ENCODE data around the gene LIN52.

DNA sequence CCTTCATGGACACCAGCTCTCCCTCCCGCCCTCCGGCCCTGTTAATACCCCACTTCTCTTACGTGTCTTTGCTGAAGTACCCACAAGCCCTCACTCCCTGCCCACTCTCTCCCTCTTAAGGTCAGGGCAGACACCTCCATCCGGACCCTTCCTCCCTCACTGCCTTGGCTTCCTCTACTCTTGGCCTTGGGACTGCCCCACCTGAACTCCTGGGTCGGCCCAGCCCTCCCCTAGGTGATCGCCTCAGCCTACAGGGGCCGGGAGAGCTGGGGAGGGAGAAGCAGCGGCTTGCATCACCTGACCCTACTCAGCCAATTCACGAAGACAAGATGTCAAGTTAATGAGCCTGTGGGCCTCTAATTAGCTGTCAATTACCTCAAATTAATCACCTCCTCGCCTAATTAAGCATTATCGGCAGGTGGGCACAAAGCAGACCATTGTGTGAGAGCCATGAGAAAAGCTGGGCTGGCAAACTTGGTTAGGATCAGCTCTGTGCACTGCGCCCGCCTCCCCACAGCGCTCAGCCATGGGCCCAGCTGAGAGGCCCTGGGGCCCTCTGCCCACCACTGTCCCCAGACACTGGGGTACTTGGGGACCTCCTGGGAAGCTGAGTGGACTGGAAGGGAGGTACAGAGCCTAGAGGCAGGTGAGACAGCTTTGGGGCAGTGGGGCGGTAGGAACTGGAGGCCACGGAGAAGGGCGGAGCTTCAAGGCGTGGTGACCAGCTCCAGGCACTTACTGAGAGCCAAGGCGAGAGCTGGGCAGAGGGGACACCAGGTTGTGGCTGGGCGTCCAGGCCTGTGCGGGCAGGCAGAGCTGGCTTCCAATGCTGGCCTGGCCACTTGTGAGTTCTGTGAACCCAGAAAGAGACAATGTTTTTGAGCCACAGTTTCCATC, 129.4 kb downstream of the LIN52 start:
- TF ChIP-seq, protein P1, sequence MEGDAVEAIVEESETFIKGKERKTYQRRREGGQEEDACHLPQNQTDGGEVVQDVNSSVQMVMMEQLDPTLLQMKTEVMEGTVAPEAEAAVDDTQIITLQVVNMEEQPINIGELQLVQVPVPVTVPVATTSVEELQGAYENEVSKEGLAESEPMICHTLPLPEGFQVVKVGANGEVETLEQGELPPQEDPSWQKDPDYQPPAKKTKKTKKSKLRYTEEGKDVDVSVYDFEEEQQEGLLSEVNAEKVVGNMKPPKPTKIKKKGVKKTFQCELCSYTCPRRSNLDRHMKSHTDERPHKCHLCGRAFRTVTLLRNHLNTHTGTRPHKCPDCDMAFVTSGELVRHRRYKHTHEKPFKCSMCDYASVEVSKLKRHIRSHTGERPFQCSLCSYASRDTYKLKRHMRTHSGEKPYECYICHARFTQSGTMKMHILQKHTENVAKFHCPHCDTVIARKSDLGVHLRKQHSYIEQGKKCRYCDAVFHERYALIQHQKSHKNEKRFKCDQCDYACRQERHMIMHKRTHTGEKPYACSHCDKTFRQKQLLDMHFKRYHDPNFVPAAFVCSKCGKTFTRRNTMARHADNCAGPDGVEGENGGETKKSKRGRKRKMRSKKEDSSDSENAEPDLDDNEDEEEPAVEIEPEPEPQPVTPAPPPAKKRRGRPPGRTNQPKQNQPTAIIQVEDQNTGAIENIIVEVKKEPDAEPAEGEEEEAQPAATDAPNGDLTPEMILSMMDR (IDR thresholded peaks at IDR 0.05; ENCODE audit: poor library complexity, severe bottlenecking), result no peak
- TF ChIP-seq EP300 (conservative IDR thresholded peaks at IDR 0.05; ENCODE audit: poor library complexity, severe bottlenecking), result no peak
- TF ChIP-seq POLR2AphosphoS5 (IDR thresholded peaks at IDR 0.05), result no peak
- TF ChIP-seq REST (IDR thresholded peaks at IDR 0.05; ENCODE audit: borderline replicate concordance), result no peak
